GM12891 (cell line): ENCODE measurements around the gene RAB3C.
"Not testable (repeated sequence)": the region's sequence is repeated elsewhere in the genome, so short reads cannot be mapped to it uniquely, and the experiment has no call there.

ENCODE experiments used
- POLR2A ChIP-seq: IDR thresholded peaks from 2 replicates; pipeline ENCODE4 v1.6.1; 2011; ENCODE audit warnings: low read depth, low read length, control low read depth
- POLR2AphosphoS5 ChIP-seq: IDR thresholded peaks from 2 replicates; pipeline ENCODE4 v1.6.1; 2011; ENCODE audit warnings: low read depth, low read length, control low read depth
- POU2F2 ChIP-seq: IDR thresholded peaks from 2 replicates; pipeline ENCODE4 v1.6.1; 2011; ENCODE audit warnings: low read depth, mild to moderate bottlenecking, control low read depth, low read length, moderate library complexity
- TAF1 ChIP-seq: IDR thresholded peaks from 2 replicates; pipeline ENCODE4 v1.6.1; 2011; ENCODE audit warnings: low read depth, low read length, control low read depth

GRCh38 chr5:58602889-58603288 lies 20.0 kb downstream of the RAB3C start:
- not testable (repeated sequence) for TF ChIP-seq POLR2A, POU2F2, POLR2AphosphoS5, TAF1
